HG03139 (cell line): ENCODE results near the gene CETN2.
"Not testable (repeated sequence)": the region's sequence is repeated elsewhere in the genome, so short reads cannot be mapped to it uniquely, and the experiment has no call there.

Experiments
- ATAC-seq: cut with Tn5 transposase; IDR thresholded peaks from one replicate; pipeline ENCODE4 v1.9.1; 2021; ENCODE audit not compliant: unreplicated experiment

Gene CETN2

GRCh38 chrX:152830312-152831305 is at the start of gene CETN2, which contains the start of gene NSDHL:
Gene CETN2, minus strand, starts transcription at chrX:152830757. Its CDS starts 47 bp downstream, at chrX:152830710.
Gene NSDHL, plus strand, starts transcription at chrX:152831063. Its CDS starts 15,262 bp downstream, at chrX:152846325.
- peak; percentile 99 for ATAC-seq

- no peak for ATAC-seq
Observed at GRCh38 chrX:152878976-152879755, 48.6 kb upstream of the CETN2 start.

DNA sequence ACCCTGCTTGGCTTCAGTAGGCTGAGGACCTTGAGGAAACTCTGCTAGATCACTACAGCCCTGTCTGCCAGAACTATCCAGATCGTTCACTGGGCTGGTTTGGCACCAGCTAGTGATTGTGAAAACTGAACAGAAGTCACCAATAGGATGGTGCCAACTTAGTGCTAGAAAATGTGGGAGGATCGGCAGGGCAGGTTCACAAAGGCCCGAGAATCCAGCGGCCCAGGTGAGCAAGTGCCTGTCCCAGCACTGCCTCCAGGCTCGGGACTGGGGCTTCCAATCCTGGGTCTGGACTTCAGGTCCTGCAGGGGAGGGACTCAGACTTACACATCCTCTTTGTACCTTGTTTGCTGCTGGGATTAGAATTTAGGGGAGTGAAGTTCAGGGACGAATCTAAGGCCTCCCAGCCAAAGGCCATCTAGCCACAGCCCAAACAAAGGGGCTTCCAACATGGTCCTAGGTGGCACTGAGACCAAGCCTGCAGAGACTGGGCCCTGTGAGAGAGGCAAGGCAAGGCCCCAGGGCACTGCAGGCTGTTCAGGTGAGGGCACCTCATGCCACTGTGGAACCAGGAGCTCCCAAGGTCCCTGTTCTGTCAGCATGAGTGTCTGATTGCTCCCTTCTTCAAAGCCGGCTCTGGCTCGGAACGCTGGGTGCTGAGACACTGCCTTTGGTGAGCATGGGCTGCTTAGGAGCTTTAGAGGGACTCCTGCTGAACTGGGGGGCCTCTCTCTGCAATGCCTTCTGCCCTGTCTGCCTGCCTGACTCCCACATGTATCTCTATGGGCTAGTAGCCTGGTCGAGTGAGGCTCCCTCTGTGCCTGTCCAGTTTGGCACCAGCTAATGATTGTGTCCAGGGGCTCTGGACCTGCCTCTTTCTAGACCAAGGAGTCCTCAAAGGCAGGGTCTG is 46.6 kb upstream of the CETN2 start:
- ATAC-seq = no peak

- no peak for ATAC-seq
Observed at GRCh38 chrX:152873361-152873760, 42.8 kb upstream of the CETN2 start.

GRCh38 chrX:152872522-152872921 is 42.0 kb upstream of the CETN2 start:
- ATAC-seq = no peak

- ATAC-seq = no peak
Observed at GRCh38 chrX:152871260-152871659, 40.7 kb upstream of the CETN2 start.

DNA sequence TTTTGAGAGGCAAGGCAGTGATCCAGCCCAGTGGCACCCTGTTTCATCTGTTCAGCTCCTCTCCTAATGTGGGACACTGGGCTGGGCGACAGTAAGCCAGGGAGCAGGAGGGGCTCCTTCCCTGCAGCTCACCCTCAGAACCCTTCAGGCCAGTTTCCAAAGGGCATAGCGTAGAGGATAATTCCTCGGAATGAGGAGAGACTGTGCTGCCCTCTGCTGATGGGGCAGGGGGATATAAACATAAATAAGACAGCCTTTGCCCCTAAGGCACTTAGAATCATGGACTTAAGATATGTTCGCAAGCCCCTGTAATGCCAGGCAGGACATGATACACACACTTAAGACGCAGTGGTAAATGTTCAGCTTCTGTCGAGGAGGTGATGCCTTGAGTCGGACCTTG is 39.4 kb upstream of the CETN2 start:
- ATAC-seq = no peak

DNA sequence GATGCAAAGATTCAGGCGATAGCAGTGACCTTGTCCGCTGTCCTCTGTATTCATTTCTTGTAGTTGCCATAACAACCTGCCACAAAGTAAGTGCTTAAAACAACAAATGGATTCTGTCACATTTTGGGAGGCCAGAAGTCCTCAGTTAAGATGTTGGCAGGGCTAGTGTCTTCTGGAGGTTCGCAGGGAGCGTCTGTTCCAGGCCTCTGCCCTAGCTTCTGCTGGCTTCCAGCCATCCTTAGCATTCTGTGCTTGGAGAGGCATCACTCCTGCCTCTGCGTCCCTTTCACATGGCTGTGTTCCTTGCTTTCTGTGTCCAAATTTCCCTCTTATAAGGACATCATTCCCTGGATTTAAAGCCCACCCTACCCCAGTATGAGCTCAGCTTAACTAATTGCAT is 35.8 kb upstream of the CETN2 start:
- ATAC-seq = no peak

GRCh38 chrX:152865232-152865920 is 34.8 kb upstream of the CETN2 start:
- no peak for ATAC-seq

- no peak for ATAC-seq
Observed at GRCh38 chrX:152861826-152862225, 31.3 kb upstream of the CETN2 start.

GRCh38 chrX:152861116-152861515 is 30.6 kb upstream of the CETN2 start:
- no peak for ATAC-seq

DNA sequence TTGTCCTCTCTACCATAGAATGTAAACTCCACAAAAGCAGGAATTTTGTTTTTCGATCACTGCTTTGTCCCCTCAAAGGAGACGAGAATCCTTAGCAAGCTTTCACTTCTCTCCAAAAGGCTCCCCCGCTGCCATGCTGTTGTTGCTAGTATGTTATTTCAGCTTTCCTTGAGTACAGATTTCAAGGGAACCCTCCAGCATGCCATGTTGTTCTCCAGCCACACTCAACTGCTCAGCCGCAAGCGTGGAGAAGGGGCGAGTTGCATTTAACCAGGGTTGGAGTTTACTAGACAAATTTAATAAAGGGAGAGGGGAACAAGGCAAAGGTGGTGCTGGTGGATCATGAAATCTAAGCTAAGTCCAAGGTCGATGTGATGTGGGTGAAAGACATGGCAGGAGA is 23.4 kb upstream of the CETN2 start:
- no peak for ATAC-seq

- no peak for ATAC-seq
Observed at GRCh38 chrX:152850465-152850864, 19.9 kb upstream of the CETN2 start.

DNA sequence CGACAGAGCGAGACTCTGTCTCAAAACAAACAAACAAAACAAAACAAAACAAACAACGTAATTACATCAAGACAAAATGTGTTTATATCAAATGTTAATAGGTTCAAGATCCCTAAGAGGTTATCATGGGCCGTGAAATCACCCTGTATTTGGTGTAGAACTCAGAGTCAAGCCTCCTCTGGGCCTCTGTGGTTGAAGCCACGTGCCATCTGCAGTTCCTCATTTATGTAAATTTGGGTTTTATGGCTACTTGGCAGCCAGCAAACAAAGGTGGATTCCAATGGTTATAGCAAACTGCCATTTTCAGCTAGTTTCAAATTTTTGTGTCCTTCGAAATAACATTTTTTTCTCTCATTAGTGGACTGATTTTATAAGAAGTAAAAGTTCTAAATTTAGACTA is 16.7 kb upstream of the CETN2 start:
- no peak for ATAC-seq

- ATAC-seq = no peak
Observed at GRCh38 chrX:152845618-152846240, 15.2 kb upstream of the CETN2 start.

GRCh38 chrX:152844256-152844655 is 13.7 kb upstream of the CETN2 start:
- no peak for ATAC-seq

GRCh38 chrX:152843852-152844251 is 13.3 kb upstream of the CETN2 start:
- ATAC-seq = no peak

DNA sequence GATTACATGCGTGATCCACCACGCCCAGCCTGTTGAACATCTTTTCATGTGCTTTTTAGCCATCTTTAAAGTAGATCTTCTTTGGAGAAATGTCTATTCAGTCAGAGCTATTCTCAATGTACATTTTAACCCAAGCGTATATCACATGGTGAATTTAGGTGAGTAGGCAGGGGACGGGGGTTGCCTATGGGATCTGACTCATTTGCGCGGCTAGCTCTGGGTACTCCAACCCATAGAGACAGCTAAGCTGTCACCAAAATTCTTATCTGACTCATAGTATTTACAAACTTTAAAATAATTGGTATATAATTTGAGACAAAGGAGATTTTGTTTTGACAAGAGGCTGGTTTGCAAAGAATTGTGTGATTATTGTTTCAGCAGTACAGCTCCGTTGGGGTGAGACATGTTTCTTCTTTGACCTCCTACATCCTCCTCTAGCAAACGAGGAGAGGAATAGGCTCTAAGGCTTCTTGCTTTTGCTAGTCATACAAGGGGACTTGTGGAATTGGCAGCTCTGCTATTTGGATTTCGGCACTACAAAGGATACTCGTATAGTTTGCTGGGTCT is 12.3 kb upstream of the CETN2 start:
- no peak for ATAC-seq

DNA sequence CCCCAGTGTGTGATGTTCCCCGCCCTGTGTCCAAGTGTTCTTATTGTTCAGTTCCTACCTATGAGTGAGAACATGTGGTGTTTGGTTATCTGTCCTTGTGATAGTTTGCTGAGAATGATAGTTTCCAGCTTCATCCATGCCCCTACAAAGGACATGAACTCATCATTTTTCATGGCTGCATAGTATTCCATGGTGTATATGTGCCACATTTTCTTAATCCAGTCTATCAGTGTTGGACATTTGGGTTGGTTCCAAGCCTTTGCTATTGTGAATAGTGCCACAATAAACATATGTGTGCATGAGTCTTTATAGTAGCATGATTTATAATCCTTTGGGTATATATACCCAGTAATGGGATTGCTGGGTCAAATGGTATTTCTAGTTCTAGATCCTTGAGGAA is 4.9 kb upstream of the CETN2 start:
- not testable (repeated sequence) for ATAC-seq
